Bronchial epithelial cell (primary cell): ENCODE results near the gene SCGB1A1. TPM values are rescaled to one million over a fixed set of nuclear protein-coding genes. Genes with fewer than 3 reads are reported as not detected.

ENCODE experiments used
- DNase-seq: peaks from one replicate; pipeline ENCODE4 v3.0.0-alpha.2; 2010; ENCODE audit warnings: low read depth
- FAIRE-seq: peaks from 2 replicates; lab custom pipeline; 2011; peaks lifted over from hg19 to GRCh38; lab: Jason Lieb, UNC
- H3K27me3 ChIP-seq: 2 replicates; pipeline ENCODE4 v1.5.1; 2011; ENCODE audit warnings: low read length; ENCODE audit not compliant: control insufficient read depth, insufficient read depth
- H3K36me3 ChIP-seq: 2 replicates; pipeline ENCODE4 v1.5.1; 2011; ENCODE audit warnings: low read length; ENCODE audit not compliant: control insufficient read depth, insufficient read depth
- H3K4me3 ChIP-seq: 2 replicates; pipeline ENCODE4 v1.5.1; 2011; ENCODE audit warnings: mild to moderate bottlenecking, low read depth, low read length, control low read depth
- CTCF ChIP-seq: IDR thresholded peaks from 2 replicates; pipeline ENCODE4 v1.5.1; 2011; ENCODE audit warnings: mild to moderate bottlenecking, moderate library complexity, low read length, control low read depth, inconsistent platforms; ENCODE audit not compliant: insufficient read depth, severe bottlenecking
- total RNA-seq: library from RNA; depleted of rRNA; stranded (reverse); fragments of >200 nt; gene quantifications from 2 replicates; pipeline ENCODE4 v1.2.1, GENCODE V29; 2014

The SCGB1A1 gene
- total RNA-seq, 1 donor from 2014 or later: not detected

- FAIRE-seq (no peak), DNase-seq (no peak)
- Histone ChIP-seq H3K4me3 (no peak overlapping the region), H3K27me3 (no peaks in the 10 kb centered on the region), H3K36me3 (no peaks in the 10 kb centered on the region)
- no peak for TF ChIP-seq CTCF
These were observed 31.9 kb downstream of the SCGB1A1 start for GRCh38 chr11:62450543-62451240.

GRCh38 chr11:62451241-62451621 lies 32.4 kb downstream of the SCGB1A1 start:
- DNase-seq: no peak
- no peak for TF ChIP-seq CTCF
- Histone ChIP-seq H3K4me3 (no peak overlapping the region), H3K36me3 (no peaks in the 10 kb centered on the region), H3K27me3 (no peaks in the 10 kb centered on the region)
- no peak for FAIRE-seq

GRCh38 chr11:62452261-62452660 lies 33.4 kb downstream of the SCGB1A1 start:
- Histone ChIP-seq H3K4me3 (no peak overlapping the region), H3K36me3 (no peaks in the 10 kb centered on the region), H3K27me3 (no peaks in the 10 kb centered on the region)
- no peak for DNase-seq
- no peak for TF ChIP-seq CTCF
- no peak for FAIRE-seq

- Histone ChIP-seq H3K36me3 (no peaks in the 10 kb centered on the region), H3K27me3 (no peaks in the 10 kb centered on the region), H3K4me3 (no peak overlapping the region)
- TF ChIP-seq CTCF: no peak
- DNase-seq: no peak
- FAIRE-seq: no peak
These were observed 34.1 kb downstream of the SCGB1A1 start for GRCh38 chr11:62452839-62453468.

- Histone ChIP-seq H3K27me3 (no peaks in the 10 kb centered on the region), H3K36me3 (no peaks in the 10 kb centered on the region), H3K4me3 (no peak overlapping the region)
- no peak for DNase-seq
- FAIRE-seq: no peak
- no peak for TF ChIP-seq CTCF
These were observed 37.8 kb downstream of the SCGB1A1 start for GRCh38 chr11:62456630-62457029.
